ENCODE data around the gene NUBP2.

Gene NUBP2

GRCh38 chr16:1819611-1820010, 36.9 kb downstream of the NUBP2 start:
- FAIRE-seq (no peak), DNase-seq (ENCODE audit: insufficient read length, low spot score) (no peak)
- no peak for TF ChIP-seq CTCF (IDR thresholded peaks at IDR 0.05; ENCODE audit: insufficient read depth, missing control alignments)

DNA sequence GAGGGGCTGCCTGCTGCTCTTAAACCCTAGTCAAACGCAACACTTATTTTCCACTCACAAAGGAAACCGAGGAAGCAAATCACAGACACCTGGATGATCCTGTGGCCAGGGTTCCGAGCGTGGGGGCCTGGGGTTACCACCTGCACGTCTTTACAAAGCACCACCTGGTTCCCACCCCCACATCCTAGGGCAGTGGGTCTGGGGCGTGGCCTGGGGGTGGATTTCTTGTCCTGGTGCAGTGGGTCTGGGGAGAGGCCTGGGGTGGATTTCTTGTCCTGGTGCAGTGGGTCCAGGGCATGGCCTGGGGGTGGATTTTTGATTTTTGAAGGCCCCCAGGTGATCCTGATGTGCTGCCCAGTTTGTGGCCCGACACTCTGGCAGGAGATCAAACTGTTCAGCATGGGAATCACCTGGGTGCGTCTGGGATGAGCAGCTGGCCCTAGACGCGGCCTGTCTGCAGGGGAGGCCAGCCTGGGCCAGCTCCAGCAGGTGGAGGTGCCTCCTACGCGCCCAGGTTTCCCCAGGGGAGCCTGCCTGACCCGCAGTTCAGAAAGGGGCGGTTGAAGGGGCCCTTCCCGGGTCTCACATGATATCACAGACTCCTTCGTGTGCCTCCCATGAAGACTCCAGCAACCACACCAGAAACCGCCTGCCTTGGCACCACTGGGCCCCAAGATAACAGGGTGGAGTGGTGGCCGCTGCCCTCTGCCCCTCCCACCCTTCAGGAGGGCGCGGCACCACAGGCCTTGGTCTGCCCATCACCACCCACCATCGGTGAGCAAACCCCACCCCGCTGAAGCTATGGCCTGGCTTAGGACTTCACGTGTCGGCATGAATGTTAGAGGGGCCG, 37.6 kb downstream of the NUBP2 start:
- DNase-seq (ENCODE audit: insufficient read length, low spot score) (no peak), FAIRE-seq (no peak)
- no peak for TF ChIP-seq CTCF (IDR thresholded peaks at IDR 0.05; ENCODE audit: insufficient read depth, missing control alignments)

DNA sequence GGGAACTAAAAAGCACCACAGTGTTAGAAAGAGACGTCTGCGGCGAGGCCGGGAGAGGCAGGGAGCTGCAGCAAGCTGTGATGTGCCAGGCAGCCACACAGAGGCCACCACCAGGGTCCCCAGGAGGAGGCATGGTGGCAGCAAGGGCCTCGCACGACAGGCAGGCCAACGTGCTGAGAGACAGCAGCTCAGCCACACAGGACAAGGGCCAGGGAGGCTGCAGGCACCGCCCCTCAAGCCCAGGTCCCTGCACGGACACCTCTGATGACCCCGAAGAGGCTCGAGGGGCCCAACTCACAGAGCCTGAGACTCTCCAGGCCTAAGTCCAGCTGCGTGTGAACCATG, 38.2 kb downstream of the NUBP2 start:
- DNase-seq (ENCODE audit: insufficient read length, low spot score) = no peak
- TF ChIP-seq CTCF (IDR thresholded peaks at IDR 0.05; ENCODE audit: insufficient read depth, missing control alignments) = no peak
- no peak for FAIRE-seq

DNA sequence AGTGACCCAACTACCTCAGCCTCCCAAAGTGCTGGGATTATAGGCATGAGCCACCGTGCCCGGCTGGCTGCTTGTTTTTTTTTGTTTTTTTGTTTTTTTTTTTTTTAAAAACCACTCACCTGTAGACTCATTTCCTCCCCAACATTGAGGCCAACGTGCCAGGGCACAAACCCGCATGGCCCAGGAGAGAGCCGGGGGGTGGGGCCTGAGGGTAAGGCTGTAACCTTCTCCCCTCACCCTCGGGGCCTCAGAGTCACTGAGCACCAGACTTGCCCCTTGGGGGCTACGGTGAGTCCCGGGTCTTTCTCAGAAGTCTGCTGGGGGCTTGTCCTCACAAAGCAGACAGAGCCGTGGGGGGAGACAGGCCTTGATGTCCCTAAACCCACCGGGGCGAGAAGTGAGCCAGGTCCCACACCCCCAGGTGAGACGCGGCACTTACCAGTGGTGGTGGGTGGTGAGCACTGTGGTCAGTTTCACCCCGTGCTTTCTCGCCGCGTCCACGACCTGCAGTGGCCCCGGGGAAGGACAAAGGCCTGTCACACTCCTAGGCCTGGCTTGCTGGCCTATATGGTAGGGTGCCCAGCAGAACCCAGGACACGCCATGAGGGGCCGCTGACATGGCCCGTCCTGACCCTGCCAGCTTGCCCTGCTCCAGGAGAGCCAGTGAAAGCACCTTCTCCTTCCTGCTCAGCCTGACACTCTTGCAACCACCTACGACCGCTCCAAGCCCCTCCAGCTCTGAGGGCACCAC, 39.3 kb downstream of the NUBP2 start:
- FAIRE-seq (no peak), DNase-seq (ENCODE audit: insufficient read length, low spot score) (no peak)
- TF ChIP-seq CTCF (IDR thresholded peaks at IDR 0.05; ENCODE audit: insufficient read depth, missing control alignments) = no peak

- FAIRE-seq (no peak), DNase-seq (ENCODE audit: insufficient read length, low spot score) (no peak)
- no peak for TF ChIP-seq CTCF (IDR thresholded peaks at IDR 0.05; ENCODE audit: insufficient read depth, missing control alignments)
Observed at GRCh38 chr16:1822801-1823200, 40.0 kb downstream of the NUBP2 start.

DNA sequence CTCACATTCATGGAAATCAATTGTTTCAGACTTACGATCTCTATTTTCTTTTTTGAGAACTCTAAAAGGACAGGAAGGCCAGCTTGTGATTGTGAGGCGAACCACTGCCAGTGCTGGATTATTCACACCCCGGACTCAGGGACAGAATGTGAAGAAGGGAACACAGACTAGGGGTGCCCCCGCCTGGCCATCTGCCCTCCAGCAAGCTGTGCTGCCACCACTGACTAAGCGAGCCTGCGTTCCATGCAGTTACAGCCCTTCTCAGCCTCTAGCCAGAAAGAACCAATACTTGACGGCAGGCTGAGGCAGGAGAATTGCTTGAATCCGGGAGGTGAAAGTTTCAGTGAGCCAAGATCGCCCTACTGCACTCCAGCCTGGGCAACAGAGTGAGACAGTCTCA, 41.1 kb downstream of the NUBP2 start:
- peak; percentile 46 for DNase-seq (ENCODE audit: insufficient read length, low spot score)
- FAIRE-seq = no peak
- peak; percentile 40 for TF ChIP-seq CTCF (IDR thresholded peaks at IDR 0.05; ENCODE audit: insufficient read depth, missing control alignments)

DNA sequence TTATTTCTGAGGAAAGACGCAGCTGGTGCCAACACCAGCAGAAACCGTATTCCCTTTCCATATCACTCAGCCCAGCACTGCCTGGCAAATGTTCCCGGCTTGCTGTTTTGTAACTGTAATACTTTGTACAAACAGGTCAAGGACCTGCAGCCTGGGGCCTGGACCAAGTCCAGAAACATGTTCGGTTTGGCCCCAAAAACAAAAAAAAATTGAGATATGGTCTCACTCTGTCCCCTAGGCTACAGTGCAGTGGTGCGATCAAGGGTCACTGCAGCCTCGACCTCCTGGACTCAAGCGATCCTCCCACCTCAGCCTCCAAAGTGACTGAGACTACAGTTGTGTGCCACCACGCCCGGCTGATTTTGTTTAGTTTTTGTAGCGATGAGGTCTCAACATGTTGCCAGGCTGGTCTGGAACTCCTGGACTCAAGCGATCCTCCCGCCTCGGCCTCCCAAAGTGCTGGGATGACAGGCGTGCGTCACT, 42.7 kb downstream of the NUBP2 start:
- no peak for DNase-seq (ENCODE audit: insufficient read length, low spot score)
- no peak for TF ChIP-seq CTCF (IDR thresholded peaks at IDR 0.05; ENCODE audit: insufficient read depth, missing control alignments)
- no peak for FAIRE-seq

Measured in D721Med (cell line).